ENCODE results near the gene CFP.

- no peak for TF ChIP-seq POLR2A (IDR thresholded peaks at IDR 0.05)
- no peak for TF ChIP-seq CTCF (IDR thresholded peaks at IDR 0.05)
- no peak for TF ChIP-seq POLR2AphosphoS5 (IDR thresholded peaks at IDR 0.05)
These were observed 41.6 kb downstream of the CFP start for GRCh38 chrX:47587906-47588735.
